ENCODE data around the gene CDH23. TPM values are rescaled to one million over a fixed set of nuclear protein-coding genes. Genes with fewer than 3 reads are reported as not detected.

The CDH23 gene
- total RNA-seq, 1 experiment from 2014 or later, result 0.34 TPM

- no TSS peak for BruUV-seq (replicated peaks)
- Mint-ChIP-seq H3K4me3 (ENCODE audit: unreplicated experiment) (no peak overlapping the region), H3K27ac (ENCODE audit: unreplicated experiment) (no peak overlapping the region), H3K36me3 (ENCODE audit: insufficient read depth, unreplicated experiment) (no peaks in the 10 kb centered on the region), H3K4me1 (ENCODE audit: low read depth, unreplicated experiment) (peaks cover 7% of the 10 kb centered on the region), H3K9me3 (ENCODE audit: unreplicated experiment) (no peaks in the 10 kb centered on the region), H3K27me3 (ENCODE audit: insufficient read depth, unreplicated experiment) (no peaks in the 10 kb centered on the region)
- ChIA-PET POLR2A (interaction anchor here (0.6 kb wide), 1 partner anchor 21 kb away, joined by 3 read pairs; no protein-coding TSS in a partner anchor), CTCF (interaction anchor here (0.7 to 1.0 kb wide), 2 partner anchors 38 to 167 kb away, joined by 3 read pairs; no protein-coding TSS in a partner anchor)
- no peaks in the 10 kb centered on the region for H3K9me3 ChIP-seq
- H3K27me3 ChIP-seq (replicated peaks; ENCODE audit: control insufficient read depth, insufficient read depth, low read length), result no peaks in the 10 kb centered on the region
- no peak for DNase-seq
- intact Hi-C loops (cut with micrococcal nuclease; ENCODE audit: unreplicated experiment), result no loop called here
- no peak for TF ChIP-seq CTCF (IDR thresholded peaks at IDR 0.05; ENCODE audit: insufficient read depth in 1 of 2, low read depth in 1 of 2, low read length in 1 of 2, severe bottlenecking in 1 of 2, unreplicated experiment in 1 of 2)
- H3K36me3 ChIP-seq (ENCODE audit: control insufficient read depth, insufficient read depth, low read length), result no peaks in the 10 kb centered on the region
- no peaks in the 10 kb centered on the region for H3K4me1 ChIP-seq
- H3K4me3 ChIP-seq (ENCODE audit: low read depth, low read length), result no peak overlapping the region
Observed at GRCh38 chr10:71659111-71659634, 262.5 kb downstream of the CDH23 start.

- H3K27me3 ChIP-seq (replicated peaks; ENCODE audit: control insufficient read depth, insufficient read depth, low read length), result no peaks in the 10 kb centered on the region
- ChIA-PET POLR2A (no interaction called here), CTCF (interaction anchor here (0.7 to 1.0 kb wide), 2 partner anchors 37 to 168 kb away, joined by 3 read pairs; no protein-coding TSS in a partner anchor)
- H3K4me1 Mint-ChIP-seq (ENCODE audit: low read depth, unreplicated experiment), result peaks cover 7% of the 10 kb centered on the region
- no TSS peak for BruUV-seq (replicated peaks)
- H3K9me3 Mint-ChIP-seq (ENCODE audit: unreplicated experiment), result no peaks in the 10 kb centered on the region
- TF ChIP-seq CTCF (IDR thresholded peaks at IDR 0.05; ENCODE audit: insufficient read depth in 1 of 2, low read depth in 1 of 2, low read length in 1 of 2, severe bottlenecking in 1 of 2, unreplicated experiment in 1 of 2), result no peak
- H3K9me3 ChIP-seq, result no peaks in the 10 kb centered on the region
- no peak overlapping the region for H3K4me3 ChIP-seq (ENCODE audit: low read depth, low read length)
- H3K4me3 Mint-ChIP-seq (ENCODE audit: unreplicated experiment), result no peak overlapping the region
- intact Hi-C loops (cut with micrococcal nuclease; ENCODE audit: unreplicated experiment), result no loop called here
- no peak for DNase-seq
- no peaks in the 10 kb centered on the region for H3K36me3 Mint-ChIP-seq (ENCODE audit: insufficient read depth, unreplicated experiment)
- H3K27ac Mint-ChIP-seq (ENCODE audit: unreplicated experiment), result no peak overlapping the region
- no peaks in the 10 kb centered on the region for H3K4me1 ChIP-seq
- no peaks in the 10 kb centered on the region for H3K36me3 ChIP-seq (ENCODE audit: control insufficient read depth, insufficient read depth, low read length)
- H3K27me3 Mint-ChIP-seq (ENCODE audit: insufficient read depth, unreplicated experiment), result no peaks in the 10 kb centered on the region
Observed at GRCh38 chr10:71659737-71660136, 263.0 kb downstream of the CDH23 start.

GRCh38 chr10:71660313-71660712, 263.6 kb downstream of the CDH23 start:
- no peak for DNase-seq
- H3K36me3 ChIP-seq (ENCODE audit: control insufficient read depth, insufficient read depth, low read length), result no peaks in the 10 kb centered on the region
- no TSS peak for BruUV-seq (replicated peaks)
- no peak for TF ChIP-seq CTCF (IDR thresholded peaks at IDR 0.05; ENCODE audit: insufficient read depth in 1 of 2, low read depth in 1 of 2, low read length in 1 of 2, severe bottlenecking in 1 of 2, unreplicated experiment in 1 of 2)
- ChIA-PET POLR2A (no interaction called here), CTCF (no interaction called here)
- Mint-ChIP-seq H3K27ac (ENCODE audit: unreplicated experiment) (no peak overlapping the region), H3K4me1 (ENCODE audit: low read depth, unreplicated experiment) (peaks cover 7% of the 10 kb centered on the region), H3K9me3 (ENCODE audit: unreplicated experiment) (no peaks in the 10 kb centered on the region), H3K27me3 (ENCODE audit: insufficient read depth, unreplicated experiment) (no peaks in the 10 kb centered on the region), H3K4me3 (ENCODE audit: unreplicated experiment) (no peak overlapping the region), H3K36me3 (ENCODE audit: insufficient read depth, unreplicated experiment) (no peaks in the 10 kb centered on the region)
- no peaks in the 10 kb centered on the region for H3K27me3 ChIP-seq (replicated peaks; ENCODE audit: control insufficient read depth, insufficient read depth, low read length)
- no peaks in the 10 kb centered on the region for H3K4me1 ChIP-seq
- intact Hi-C loops (cut with micrococcal nuclease; ENCODE audit: unreplicated experiment), result no loop called here
- no peak overlapping the region for H3K4me3 ChIP-seq (ENCODE audit: low read depth, low read length)
- no peaks in the 10 kb centered on the region for H3K9me3 ChIP-seq

Data from Caco-2 (cell line).